GM23248 (cell line): Measurements from ENCODE around the gene RFX2.

Experiments used
- EZH2 ChIP-seq: fragments of 200-600 bp; sonication (generic); IDR thresholded peaks from 2 replicates; pipeline ENCODE4 v1.6.1; 2018; ENCODE audit warnings: antibody characterized with exemption, mild to moderate bottlenecking; ENCODE audit not compliant: insufficient read depth, poor library complexity, severe bottlenecking
- EZH2phosphoT487 ChIP-seq: fragments of 200-600 bp; sonication (generic); IDR thresholded peaks from 2 replicates; pipeline ENCODE4 v1.6.1; 2018; ENCODE audit warnings: antibody characterized with exemption, moderate library complexity, mild to moderate bottlenecking, low read depth; ENCODE audit not compliant: insufficient read depth

DNA sequence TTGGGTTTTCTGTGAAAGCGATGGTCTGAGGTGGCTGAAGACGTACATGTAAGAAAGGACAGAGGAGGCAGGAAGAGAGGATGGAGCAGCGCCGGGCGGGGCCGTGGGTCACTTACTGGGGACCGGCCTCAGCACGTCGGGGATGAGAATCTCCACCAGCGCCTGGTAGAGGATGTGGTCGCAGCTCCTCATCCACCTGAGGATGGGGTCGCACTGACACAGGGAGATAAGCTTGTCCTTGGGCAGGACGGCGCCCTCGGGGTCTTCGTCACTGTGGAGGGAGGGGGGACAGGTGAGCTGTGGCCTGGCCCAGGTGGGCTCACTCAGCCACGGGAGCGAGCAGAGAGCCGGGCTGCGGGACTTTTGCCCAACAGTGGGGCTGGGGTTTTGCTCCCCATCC is 103.4 kb downstream of the RFX2 start:
- TF ChIP-seq EZH2, result no peak
- TF ChIP-seq EZH2phosphoT487, result no peak
